ENCODE measurements around the gene TULP1.

Gene TULP1

DNA sequence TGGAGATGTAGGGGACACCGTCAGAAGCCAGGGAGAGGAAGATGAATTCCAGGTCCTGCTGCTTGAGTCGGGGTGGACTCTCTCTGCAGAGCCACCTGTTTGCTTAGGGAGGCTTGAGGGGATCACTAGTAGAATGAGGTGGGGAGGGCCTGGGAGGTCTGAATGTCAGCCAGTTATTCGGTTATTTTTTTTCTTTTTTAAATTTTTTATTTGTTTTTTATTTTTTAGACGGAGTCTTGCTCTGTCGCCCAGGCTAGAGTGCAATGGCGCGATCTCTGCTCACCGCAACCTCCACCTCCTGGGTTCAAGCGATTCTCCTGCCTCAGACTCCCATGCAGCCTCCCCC lies 24.2 kb downstream of the TULP1 start:
- H3K9me3 ChIP-seq, result no peaks in the 10 kb centered on the region
- TF ChIP-seq, protein P1, sequence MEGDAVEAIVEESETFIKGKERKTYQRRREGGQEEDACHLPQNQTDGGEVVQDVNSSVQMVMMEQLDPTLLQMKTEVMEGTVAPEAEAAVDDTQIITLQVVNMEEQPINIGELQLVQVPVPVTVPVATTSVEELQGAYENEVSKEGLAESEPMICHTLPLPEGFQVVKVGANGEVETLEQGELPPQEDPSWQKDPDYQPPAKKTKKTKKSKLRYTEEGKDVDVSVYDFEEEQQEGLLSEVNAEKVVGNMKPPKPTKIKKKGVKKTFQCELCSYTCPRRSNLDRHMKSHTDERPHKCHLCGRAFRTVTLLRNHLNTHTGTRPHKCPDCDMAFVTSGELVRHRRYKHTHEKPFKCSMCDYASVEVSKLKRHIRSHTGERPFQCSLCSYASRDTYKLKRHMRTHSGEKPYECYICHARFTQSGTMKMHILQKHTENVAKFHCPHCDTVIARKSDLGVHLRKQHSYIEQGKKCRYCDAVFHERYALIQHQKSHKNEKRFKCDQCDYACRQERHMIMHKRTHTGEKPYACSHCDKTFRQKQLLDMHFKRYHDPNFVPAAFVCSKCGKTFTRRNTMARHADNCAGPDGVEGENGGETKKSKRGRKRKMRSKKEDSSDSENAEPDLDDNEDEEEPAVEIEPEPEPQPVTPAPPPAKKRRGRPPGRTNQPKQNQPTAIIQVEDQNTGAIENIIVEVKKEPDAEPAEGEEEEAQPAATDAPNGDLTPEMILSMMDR (IDR thresholded peaks at IDR 0.05), result no peak
- no peak for DNase-seq
- peak overlapping the region; percentile 92 to 100 for H3K27ac ChIP-seq
- H3K36me3 ChIP-seq, result peaks cover 5 to 13% (median 12%) of the 10 kb centered on the region in 3 donors
- no peaks in the 10 kb centered on the region for H3K27me3 ChIP-seq
- intact Hi-C loops (cut with DNase I; ENCODE audit: low total_unique reads), result no loop called here
- peaks cover 0 to 90% (median 86%) of the 10 kb centered on the region in 4 donors for H3K4me1 ChIP-seq
- no peak overlapping the region for H3K4me3 ChIP-seq

DNA sequence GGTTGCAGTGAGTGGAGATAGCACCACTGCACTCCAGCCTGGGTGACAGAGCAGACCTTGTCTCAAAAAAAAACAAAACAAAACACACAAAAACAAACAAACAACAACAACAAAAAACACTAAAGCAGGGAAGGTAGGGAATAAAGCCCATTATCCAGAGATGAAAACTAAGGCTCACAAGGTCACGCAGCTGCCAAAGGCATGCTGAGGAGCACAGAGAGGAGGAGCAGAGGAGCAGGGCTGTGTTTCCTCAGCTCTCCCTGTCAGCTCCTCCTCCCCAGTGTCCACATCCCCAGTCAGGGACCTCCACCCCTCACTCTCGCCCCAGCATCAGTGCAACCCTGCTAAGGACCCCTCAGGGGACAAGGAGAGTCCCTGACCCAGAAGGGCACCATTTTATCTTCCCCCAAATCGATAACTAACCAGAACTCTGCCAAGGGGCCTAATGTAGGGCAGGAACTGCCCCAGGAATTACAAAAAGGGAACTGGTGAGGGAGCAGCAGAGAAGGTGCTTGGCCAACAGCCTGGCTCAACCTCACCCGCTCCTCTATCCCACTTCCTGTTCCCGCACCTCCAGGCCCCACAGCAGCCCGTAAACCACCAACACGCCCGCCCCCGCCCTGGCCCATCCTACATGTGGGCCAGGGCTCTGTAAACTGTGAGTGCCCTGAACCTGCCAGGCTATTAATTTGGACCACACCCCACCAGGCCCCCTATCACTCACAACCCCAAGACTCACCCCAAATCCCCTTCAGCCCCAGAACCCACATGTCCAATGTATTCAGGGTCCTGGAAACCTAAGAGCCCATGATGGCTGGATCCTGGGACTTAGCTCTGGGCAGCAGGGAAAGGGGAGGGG lies 24.8 kb downstream of the TULP1 start:
- TF ChIP-seq, protein P1 (IDR thresholded peaks at IDR 0.05), result no peak
- intact Hi-C loops (cut with DNase I; ENCODE audit: low total_unique reads), result no loop called here
- Histone ChIP-seq H3K4me3 (no peak overlapping the region), H3K9me3 (no peaks in the 10 kb centered on the region), H3K4me1 (peaks cover 0 to 84% (median 80%) of the 10 kb centered on the region in 4 donors), H3K27me3 (no peaks in the 10 kb centered on the region), H3K27ac (peak overlapping the region; percentile 92 to 100), H3K36me3 (peaks cover 11 to 19% (median 18%) of the 10 kb centered on the region in 3 donors)
- DNase-seq, result peak; percentile 50 to 86

DNA sequence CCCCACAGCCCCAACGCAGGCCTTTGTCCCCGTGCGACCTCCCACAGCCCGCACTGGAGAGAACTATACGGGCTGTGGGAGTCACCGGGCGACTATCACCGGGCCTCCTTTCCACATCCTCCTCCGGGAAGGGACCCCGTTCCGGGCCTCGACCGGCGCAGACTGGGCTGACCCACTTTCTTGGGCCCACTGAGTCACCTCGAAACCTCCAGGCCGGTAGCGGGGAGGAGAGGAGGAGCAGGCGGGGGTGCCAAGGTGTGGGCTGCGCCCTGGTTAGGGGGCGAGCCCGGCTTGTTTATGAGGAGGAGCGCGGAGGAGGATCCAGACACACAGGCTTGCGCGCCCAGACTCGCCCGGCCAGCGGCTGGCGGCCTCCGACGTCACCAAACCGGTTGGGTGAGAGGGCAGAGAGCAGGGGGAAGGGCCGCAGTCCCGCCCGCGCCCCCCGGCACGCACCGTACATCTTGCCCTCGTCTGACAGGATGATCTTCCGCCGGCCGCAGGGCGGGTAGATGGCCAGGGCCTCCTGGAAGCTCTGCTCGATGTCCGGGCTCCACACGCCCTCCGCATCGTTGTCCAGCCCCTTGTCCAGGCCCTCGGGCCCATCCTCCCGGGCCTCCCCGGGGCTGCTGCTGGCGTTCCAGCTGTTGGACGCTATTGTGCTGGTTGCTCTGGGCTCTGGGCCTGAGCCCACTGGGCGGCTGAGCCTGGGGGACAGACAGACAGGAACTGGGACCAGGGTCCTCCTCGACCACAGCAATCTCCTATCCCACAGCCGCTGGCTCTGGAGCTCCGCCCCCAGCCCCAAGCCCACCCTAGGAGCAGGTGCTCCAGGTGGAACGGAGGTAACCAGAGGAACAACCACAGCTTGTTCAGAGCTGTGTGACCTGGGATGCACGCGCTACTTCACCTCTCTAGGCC lies 26.4 kb downstream of the TULP1 start:
- peaks cover 0 to 67% (median 64%) of the 10 kb centered on the region in 4 donors for H3K4me1 ChIP-seq
- peak in 1 of 2 donors; percentile 79 for DNase-seq
- peaks cover 16 to 34% (median 29%) of the 10 kb centered on the region in 3 donors for H3K36me3 ChIP-seq
- H3K27ac ChIP-seq, result peak overlapping the region; percentile 92 to 100
- intact Hi-C loops (cut with DNase I; ENCODE audit: low total_unique reads), result no loop called here
- H3K27me3 ChIP-seq, result no peaks in the 10 kb centered on the region
- TF ChIP-seq, protein P1 (IDR thresholded peaks at IDR 0.05), result no peak
- H3K4me3 ChIP-seq, result peak overlapping the region; percentile 25 to 33
- H3K9me3 ChIP-seq, result no peaks in the 10 kb centered on the region

DNA sequence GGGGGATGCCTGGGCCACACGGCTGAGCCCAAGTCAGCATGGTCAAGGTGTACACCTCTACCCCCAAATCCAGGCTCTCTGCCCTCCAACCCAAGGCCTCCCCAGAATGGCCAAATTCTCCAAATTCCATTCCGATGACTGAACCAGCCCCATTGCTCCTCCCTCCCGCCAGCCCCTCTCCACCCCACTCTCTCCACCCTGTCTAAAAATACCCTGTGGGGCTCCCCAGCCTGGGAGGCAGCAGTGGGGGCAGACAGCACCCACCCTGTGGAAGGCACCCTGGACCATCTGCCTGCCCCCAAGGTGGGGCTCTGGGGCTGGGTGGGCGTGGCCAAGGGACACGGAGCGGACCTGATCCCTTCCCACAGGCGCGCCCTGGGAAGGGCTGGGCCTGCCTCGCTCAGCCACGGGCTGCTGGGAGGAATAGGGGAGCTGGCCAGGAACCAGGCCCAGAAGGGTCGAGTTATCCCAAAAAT lies 27.3 kb downstream of the TULP1 start:
- TF ChIP-seq, protein P1 (IDR thresholded peaks at IDR 0.05), result no peak
- H3K4me1 ChIP-seq, result peaks cover 0 to 59% (median 55%) of the 10 kb centered on the region in 4 donors
- intact Hi-C loops (cut with DNase I; ENCODE audit: low total_unique reads), result no loop called here
- peak overlapping the region; percentile 25 to 33 for H3K4me3 ChIP-seq
- DNase-seq, result no peak
- H3K27me3 ChIP-seq, result no peaks in the 10 kb centered on the region
- H3K36me3 ChIP-seq, result peaks cover 16 to 41% (median 29%) of the 10 kb centered on the region in 3 donors
- H3K27ac ChIP-seq, result peak overlapping the region; percentile 92 to 100
- no peaks in the 10 kb centered on the region for H3K9me3 ChIP-seq

DNA sequence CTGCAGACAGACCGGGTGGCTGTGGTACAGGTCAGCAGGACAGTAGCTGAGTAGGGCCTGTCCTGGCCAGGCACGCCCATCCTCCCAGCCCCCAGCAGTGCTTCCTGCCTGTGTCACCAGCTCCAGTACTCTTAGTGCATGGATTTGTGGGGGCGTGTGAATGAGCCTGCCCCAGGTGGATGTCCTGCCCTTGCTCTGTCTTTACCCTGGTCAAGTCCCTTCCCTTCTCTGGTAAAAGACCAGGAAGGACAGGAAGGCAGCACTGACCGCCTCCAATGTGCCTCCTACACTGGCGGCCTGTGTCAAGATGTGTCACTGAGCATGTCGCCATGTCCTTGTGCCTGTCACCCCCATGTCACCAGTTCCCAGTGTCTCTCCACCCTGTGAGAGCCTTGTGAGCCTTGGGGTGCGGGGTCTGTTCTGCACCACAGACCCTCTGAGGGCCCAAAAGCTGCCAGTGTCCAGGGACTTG lies 27.7 kb downstream of the TULP1 start:
- intact Hi-C loops (cut with DNase I; ENCODE audit: low total_unique reads), result no loop called here
- Histone ChIP-seq H3K27me3 (no peaks in the 10 kb centered on the region), H3K27ac (peak overlapping the region; percentile 92 to 100), H3K4me3 (no peak overlapping the region), H3K4me1 (peaks cover 0 to 55% (median 51%) of the 10 kb centered on the region in 4 donors), H3K36me3 (peaks cover 16 to 46% (median 32%) of the 10 kb centered on the region in 3 donors), H3K9me3 (no peaks in the 10 kb centered on the region)
- no peak for DNase-seq
- TF ChIP-seq, protein P1 (IDR thresholded peaks at IDR 0.05), result no peak
